PC-3 (cell line): ENCODE measurements around the gene CLEC2A.

Experiments
- CTCF ChIP-seq: fragments of 300-600 bp; sonication (generic); conservative IDR thresholded peaks from 2 replicates; pipeline ENCODE4 v1.5.1; 2017; ENCODE audit warnings: antibody characterized with exemption, low read depth, mild to moderate bottlenecking, low read length
- EZH2 ChIP-seq: fragments of 300-600 bp; sonication (generic); IDR thresholded peaks from one replicate; pipeline ENCODE4 v1.6.1; 2017; ENCODE audit warnings: antibody characterized with exemption, mild to moderate bottlenecking, low read length; ENCODE audit not compliant: unreplicated experiment
- EZH2phosphoT487 ChIP-seq: fragments of 300-600 bp; sonication (generic); IDR thresholded peaks from 2 replicates; pipeline ENCODE4 v1.6.1; 2018; ENCODE audit warnings: mild to moderate bottlenecking, antibody characterized with exemption, low read length, borderline replicate concordance

GRCh38 chr12:9867531-9867930 lies 64.6 kb downstream of the CLEC2A start:
- TF ChIP-seq CTCF (no peak), EZH2phosphoT487 (no peak), EZH2 (no peak)
